HL-60 (cell line): Measurements from ENCODE around the gene GPR62.
A peak's percentile ranks its signal among the peaks of the same experiment; 100 is the strongest.

Source experiments
- GABPA ChIP-seq: IDR thresholded peaks from 2 replicates; pipeline ENCODE4 v1.6.1; 2012; ENCODE audit warnings: low read depth
- POLR2AphosphoS5 ChIP-seq: IDR thresholded peaks from 2 replicates; pipeline ENCODE4 v1.6.1; 2012; ENCODE audit warnings: low read depth
- SPI1 ChIP-seq: IDR thresholded peaks from 2 replicates; pipeline ENCODE4 v1.6.1; 2012; ENCODE audit warnings: low read depth, mild to moderate bottlenecking, borderline replicate concordance
- TF ChIP-seq, protein P1 (sequence below): IDR thresholded peaks from one replicate; pipeline ENCODE4 v1.5.1; 2011; ENCODE audit warnings: low read length, control low read depth, inconsistent platforms; ENCODE audit not compliant: insufficient read depth
- TF ChIP-seq, protein P2 (sequence below): IDR thresholded peaks from 2 replicates; pipeline ENCODE4 v1.6.1; 2012; ENCODE audit warnings: low read depth; ENCODE audit not compliant: insufficient replicate concordance

DNA sequence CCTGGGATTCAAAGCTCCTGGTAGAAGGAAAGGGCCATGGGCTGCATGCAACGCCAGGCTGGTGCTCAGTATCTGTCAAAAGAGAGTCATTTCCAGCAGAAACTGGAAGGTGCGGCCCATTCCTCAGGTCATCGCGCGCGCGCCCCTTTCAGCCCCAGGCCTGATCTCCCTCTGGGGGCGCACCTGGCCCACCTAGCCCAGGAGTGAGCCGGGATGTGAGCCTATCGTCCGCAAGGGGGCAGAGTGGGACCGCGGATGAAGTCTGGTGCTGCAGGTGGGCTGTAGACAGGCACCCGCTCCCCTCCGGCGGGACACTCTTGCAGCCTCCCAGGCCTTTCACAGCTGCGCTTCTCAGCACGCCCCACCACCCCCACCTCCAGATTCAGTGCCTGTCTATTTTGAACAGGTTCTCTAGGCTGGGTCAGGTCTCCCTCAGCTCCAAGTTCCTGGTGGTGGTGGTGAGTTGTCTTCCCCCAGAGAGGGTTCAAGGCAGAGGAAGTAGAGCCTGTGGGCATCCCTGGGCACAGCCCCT lies 46.3 kb downstream of the GPR62 start:
- TF ChIP-seq, protein P1, sequence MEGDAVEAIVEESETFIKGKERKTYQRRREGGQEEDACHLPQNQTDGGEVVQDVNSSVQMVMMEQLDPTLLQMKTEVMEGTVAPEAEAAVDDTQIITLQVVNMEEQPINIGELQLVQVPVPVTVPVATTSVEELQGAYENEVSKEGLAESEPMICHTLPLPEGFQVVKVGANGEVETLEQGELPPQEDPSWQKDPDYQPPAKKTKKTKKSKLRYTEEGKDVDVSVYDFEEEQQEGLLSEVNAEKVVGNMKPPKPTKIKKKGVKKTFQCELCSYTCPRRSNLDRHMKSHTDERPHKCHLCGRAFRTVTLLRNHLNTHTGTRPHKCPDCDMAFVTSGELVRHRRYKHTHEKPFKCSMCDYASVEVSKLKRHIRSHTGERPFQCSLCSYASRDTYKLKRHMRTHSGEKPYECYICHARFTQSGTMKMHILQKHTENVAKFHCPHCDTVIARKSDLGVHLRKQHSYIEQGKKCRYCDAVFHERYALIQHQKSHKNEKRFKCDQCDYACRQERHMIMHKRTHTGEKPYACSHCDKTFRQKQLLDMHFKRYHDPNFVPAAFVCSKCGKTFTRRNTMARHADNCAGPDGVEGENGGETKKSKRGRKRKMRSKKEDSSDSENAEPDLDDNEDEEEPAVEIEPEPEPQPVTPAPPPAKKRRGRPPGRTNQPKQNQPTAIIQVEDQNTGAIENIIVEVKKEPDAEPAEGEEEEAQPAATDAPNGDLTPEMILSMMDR = peak; percentile 64
- TF ChIP-seq POLR2AphosphoS5 = no peak
- TF ChIP-seq SPI1 = no peak
- TF ChIP-seq, protein P2, sequence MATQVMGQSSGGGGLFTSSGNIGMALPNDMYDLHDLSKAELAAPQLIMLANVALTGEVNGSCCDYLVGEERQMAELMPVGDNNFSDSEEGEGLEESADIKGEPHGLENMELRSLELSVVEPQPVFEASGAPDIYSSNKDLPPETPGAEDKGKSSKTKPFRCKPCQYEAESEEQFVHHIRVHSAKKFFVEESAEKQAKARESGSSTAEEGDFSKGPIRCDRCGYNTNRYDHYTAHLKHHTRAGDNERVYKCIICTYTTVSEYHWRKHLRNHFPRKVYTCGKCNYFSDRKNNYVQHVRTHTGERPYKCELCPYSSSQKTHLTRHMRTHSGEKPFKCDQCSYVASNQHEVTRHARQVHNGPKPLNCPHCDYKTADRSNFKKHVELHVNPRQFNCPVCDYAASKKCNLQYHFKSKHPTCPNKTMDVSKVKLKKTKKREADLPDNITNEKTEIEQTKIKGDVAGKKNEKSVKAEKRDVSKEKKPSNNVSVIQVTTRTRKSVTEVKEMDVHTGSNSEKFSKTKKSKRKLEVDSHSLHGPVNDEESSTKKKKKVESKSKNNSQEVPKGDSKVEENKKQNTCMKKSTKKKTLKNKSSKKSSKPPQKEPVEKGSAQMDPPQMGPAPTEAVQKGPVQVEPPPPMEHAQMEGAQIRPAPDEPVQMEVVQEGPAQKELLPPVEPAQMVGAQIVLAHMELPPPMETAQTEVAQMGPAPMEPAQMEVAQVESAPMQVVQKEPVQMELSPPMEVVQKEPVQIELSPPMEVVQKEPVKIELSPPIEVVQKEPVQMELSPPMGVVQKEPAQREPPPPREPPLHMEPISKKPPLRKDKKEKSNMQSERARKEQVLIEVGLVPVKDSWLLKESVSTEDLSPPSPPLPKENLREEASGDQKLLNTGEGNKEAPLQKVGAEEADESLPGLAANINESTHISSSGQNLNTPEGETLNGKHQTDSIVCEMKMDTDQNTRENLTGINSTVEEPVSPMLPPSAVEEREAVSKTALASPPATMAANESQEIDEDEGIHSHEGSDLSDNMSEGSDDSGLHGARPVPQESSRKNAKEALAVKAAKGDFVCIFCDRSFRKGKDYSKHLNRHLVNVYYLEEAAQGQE = no peak
- no peak for TF ChIP-seq GABPA
